Esophagus squamous epithelium (tissue), 4 donors: ENCODE measurements around the gene ASF1A.

Experiments
- CTCF ChIP-seq, 6 experiments: fragments of 450-650 bp in 4 of 6; fragments of 200-600 bp in 2 of 6; sonication (generic) in 2 of 6; IDR thresholded peaks; one replicate each; pipeline ENCODE4 v1.5.1; 2016 to 2019; ENCODE audit warnings: antibody characterized with exemption in 6 of 6, mild to moderate bottlenecking in 4 of 6, moderate library complexity in 4 of 6
- POLR2A ChIP-seq, 4 donors: fragments of 450-650 bp; IDR thresholded peaks; one replicate each; pipeline ENCODE4 v1.6.1; 2017; ENCODE audit warnings: antibody characterized with exemption in 4 of 4, mild to moderate bottlenecking in 4 of 4, moderate library complexity in 3 of 4

GRCh38 chr6:118914598-118914997, 20.6 kb downstream of the ASF1A start:
- TF ChIP-seq POLR2A (IDR thresholded peaks at IDR 0.05): no peak
- TF ChIP-seq CTCF (IDR thresholded peaks at IDR 0.05): no peak
